B cell (primary cell): ENCODE data around the gene CILP2. TPM values are rescaled to one million over a fixed set of nuclear protein-coding genes. Genes with fewer than 3 reads are reported as not detected.

Experiments used
- ATAC-seq: fragments of 200-7000 bp; cut with Tn5 transposase; one replicate; pipeline ENCODE4 v1.10.0; 2021; ENCODE audit warnings: low read depth, mild to moderate bottlenecking, moderate number of reproducible peaks, moderate library complexity
- CTCF ChIA-PET: fragments of 350-600 bp; sonication (Branson Sonifier 250); formaldehyde crosslinking; loops from one replicate; lab custom pipeline; 2021; ENCODE audit warnings: antibody characterized with exemption, inconsistent platforms; lab: Charles Lee
- POLR2A ChIA-PET: fragments of 350-600 bp; sonication (Branson Sonifier 250); formaldehyde crosslinking; loops from one replicate; lab custom pipeline; 2021; ENCODE audit warnings: antibody characterized with exemption; lab: Charles Lee
- DNase-seq: peaks from one replicate; pipeline ENCODE4 v3.0.0; 2013
- H2AFZ ChIP-seq: 2 replicates; pipeline ENCODE4 v1.6.1; 2012; ENCODE audit warnings: mild to moderate bottlenecking, low read depth, low read length; ENCODE audit not compliant: insufficient read depth, poor library complexity, severe bottlenecking
- H3K27ac ChIP-seq, 2 donors: 1 replicate in 1 of 2; 2 replicates in 1 of 2; pipeline ENCODE4 v1.5.1; 2012 to 2013; ENCODE audit warnings: low read length in 2 of 2, mild to moderate bottlenecking in 2 of 2, moderate library complexity in 1 of 2
- H3K27me3 ChIP-seq, 4 experiments: fragments of 200-600 bp in 1 of 4; sonication (generic) in 1 of 4; replicated peaks in 1 of 4; 1 replicate in 2 of 4; 2 replicates in 2 of 4; pipeline versions ENCODE4 v1.6.1 to v1.7.0; 2013 to 2016; ENCODE audit warnings: low read length in 3 of 4, mild to moderate bottlenecking in 2 of 4, mixed read lengths in 1 of 4, moderate library complexity in 1 of 4; ENCODE audit not compliant: insufficient read depth in 4 of 4, control insufficient read depth in 3 of 4; ENCODE audit errors: control extremely low read depth in 1 of 4
- H3K36me3 ChIP-seq, 2 experiments: replicated peaks in 1 of 2; 1 replicate in 1 of 2; 2 replicates in 1 of 2; pipeline versions ENCODE4 v1.6.1 to v1.7.1; 2013; ENCODE audit warnings: low read length in 1 of 2; ENCODE audit not compliant: insufficient read depth in 2 of 2, control insufficient read depth in 1 of 2; ENCODE audit errors: control extremely low read depth in 1 of 2, extremely low read depth in 1 of 2
- H3K4me1 ChIP-seq, 2 donors: fragments of 200-600 bp in 1 of 2; sonication (generic) in 1 of 2; 1 replicate in 1 of 2; 2 replicates in 1 of 2; pipeline versions ENCODE4 v1.5.1 to v1.6.1; 2013 to 2017; ENCODE audit warnings: low read length in 2 of 2; ENCODE audit not compliant: control insufficient read depth in 2 of 2, insufficient read depth in 2 of 2
- H3K4me2 ChIP-seq: replicated peaks from 2 replicates; pipeline ENCODE3; 2012; ENCODE audit warnings: mild to moderate bottlenecking, low read depth, low read length; ENCODE audit not compliant: poor library complexity, severe bottlenecking
- H3K4me3 ChIP-seq, 5 experiments: fragments of 200-600 bp in 1 of 5; sonication (generic) in 1 of 5; 1 replicate in 3 of 5; 2 replicates in 2 of 5; pipeline versions ENCODE4 v1.5.1 to v1.7.0; 2011 to 2016; ENCODE audit warnings: low read length in 4 of 5, mild to moderate bottlenecking in 4 of 5, low read depth in 2 of 5, control low read depth in 1 of 5, moderate library complexity in 1 of 5; ENCODE audit not compliant: insufficient read depth in 1 of 5; ENCODE audit errors: control extremely low read depth in 1 of 5, extremely low read depth in 1 of 5
- H3K79me2 ChIP-seq: fragments of 200-600 bp; sonication (generic); one replicate; pipeline ENCODE4 v1.6.0; 2016; ENCODE audit warnings: low read length; ENCODE audit not compliant: control insufficient read depth, insufficient read depth
- H3K9ac ChIP-seq: fragments of 200-600 bp; sonication (generic); 2 replicates; pipeline ENCODE4 v1.6.1; 2017; ENCODE audit warnings: mild to moderate bottlenecking, low read length, moderate library complexity
- H3K9me3 ChIP-seq, 3 donors: one replicate each; pipeline versions ENCODE4 v1.6.1 to v1.7.1; 2013; ENCODE audit warnings: low read length in 2 of 3; ENCODE audit not compliant: control insufficient read depth in 2 of 3, insufficient read depth in 1 of 3; ENCODE audit errors: control extremely low read depth in 1 of 3
- H4K20me1 ChIP-seq: 2 replicates; pipeline ENCODE4 v1.6.0; 2012; ENCODE audit warnings: mild to moderate bottlenecking, low read length; ENCODE audit not compliant: insufficient read depth, control insufficient read depth, poor library complexity, severe bottlenecking
- H3K27ac Mint-ChIP-seq: one replicate; pipeline ENCODE4 v1.8.0; 2021; ENCODE audit warnings: mixed read lengths
- H3K27me3 Mint-ChIP-seq: one replicate; pipeline ENCODE4 v1.8.0; 2021; ENCODE audit warnings: mixed read lengths
- H3K4me1 Mint-ChIP-seq: one replicate; pipeline ENCODE4 v1.8.0; 2021; ENCODE audit warnings: mixed read lengths
- H3K4me3 Mint-ChIP-seq: one replicate; pipeline ENCODE4 v1.8.0; 2021; ENCODE audit warnings: mixed read lengths
- H3K9me3 Mint-ChIP-seq: one replicate; pipeline ENCODE4 v1.8.0; 2022; ENCODE audit warnings: mixed read lengths; ENCODE audit not compliant: insufficient read depth
- EZH2 ChIP-seq: IDR thresholded peaks from 2 replicates; pipeline ENCODE4 v1.6.1; 2012; ENCODE audit warnings: borderline replicate concordance, low read depth, mild to moderate bottlenecking, moderate library complexity, low read length; ENCODE audit not compliant: insufficient read depth, poor library complexity, severe bottlenecking
- WGBS: methylation state at CpG from one replicate; pipeline ENCODE4 v1.1.5; 2013; ENCODE audit warnings: missing lambda C conversion rate; ENCODE audit not compliant: insufficient coverage; 5-methylcytosine and 5-hydroxymethylcytosine counted together
- intact Hi-C: fragments of 100-400 bp; cut with micrococcal nuclease; formaldehyde crosslinking; loops from one replicate; pipeline ENCODE4 v1.10.0; 2022
- polyA plus RNA-seq: library from polyadenylated mRNA; depleted of rRNA; stranded (reverse); fragments of >200 nt; gene quantifications from 2 replicates; pipeline ENCODE4 v1.2.3, GENCODE V29; 2012
- total RNA-seq, 2 donors: library from RNA; stranded (reverse); fragments of 120-200 nt in 1 of 2; gene quantifications; 1 replicate in 1 of 2; 2 replicates in 1 of 2; pipeline versions ENCODE4 v1.2.3 to v1.2.4, GENCODE V29; 2013 to 2022
- TF ChIP-seq, protein P1 (sequence below): fragments of 200-600 bp; IDR thresholded peaks from one replicate; pipeline ENCODE4 v1.8.0; 2022; ENCODE audit warnings: antibody characterized with exemption, mild to moderate bottlenecking

The CILP2 gene
- total and polyA plus RNA-seq, 2 donors (not counting 1 experiment from before 2014, with no cell fraction given), result 0.04 to 0.12 TPM

DNA sequence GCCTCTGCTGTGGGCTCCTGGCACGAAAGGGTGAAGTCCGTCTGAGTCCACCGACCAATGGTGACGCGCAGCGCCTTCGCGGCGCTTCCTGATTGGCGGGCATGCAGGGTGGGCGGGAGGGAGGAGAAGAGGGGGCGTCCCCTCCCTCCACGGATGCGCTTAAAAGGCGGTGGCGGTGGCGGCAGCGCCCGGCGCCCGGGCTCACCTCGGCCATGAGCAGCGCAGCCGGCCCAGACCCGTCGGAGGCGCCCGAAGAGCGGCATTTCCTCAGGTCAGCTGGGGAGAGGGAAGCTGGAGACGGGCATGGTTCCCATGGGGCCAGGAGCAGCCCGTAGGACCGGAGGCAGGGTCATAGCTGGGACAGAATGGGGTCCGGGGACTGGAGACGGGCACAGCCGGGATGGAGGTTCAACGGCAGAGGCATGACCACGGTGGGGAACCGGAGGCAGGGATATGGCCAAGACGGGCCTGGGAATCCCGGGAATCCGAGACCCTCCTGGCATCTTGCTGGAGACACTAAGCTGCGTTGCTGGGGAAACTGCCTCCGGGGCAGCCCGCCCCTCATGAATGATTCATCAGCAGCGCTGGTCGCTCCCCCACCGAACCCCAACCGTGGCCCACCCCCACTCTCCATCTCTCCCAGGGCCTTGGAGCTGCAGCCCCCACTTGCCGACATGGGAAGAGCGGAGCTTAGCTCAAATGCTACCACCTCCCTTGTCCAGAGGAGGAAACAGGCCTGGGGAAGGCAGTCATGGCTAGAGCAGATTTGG, 9.2 kb upstream of the CILP2 start, which contains the start of gene YJEFN3:
Gene YJEFN3 (plus strand): TSS at position 191 of the 770 bp plus-strand sequence. CDS start 22 bp downstream, at position 213.
- Histone ChIP-seq H3K4me1 (peaks cover 15 to 41% of the 10 kb centered on the region in 2 donors), H2AFZ (no peak within 1 kb of the TSS), H3K36me3 (peaks cover 0 to 29% of the 10 kb centered on the region in 2 experiments), H3K4me2 (no peak within 1 kb of the TSS), H4K20me1 (peaks cover 34% of the 10 kb centered on the region), H3K79me2 (peaks cover 31% of the 10 kb centered on the region), H3K4me3 (no peak within 1 kb of the TSS), H3K27me3 (no peaks in the 10 kb centered on the region), H3K9me3 (peaks cover 0 to 3% (median 0%) of the 10 kb centered on the region in 3 donors), H3K9ac (no peak within 1 kb of the TSS), H3K27ac (no peak within 1 kb of the TSS)
- POLR2A ChIA-PET, result interaction anchor here (1.1 kb wide), 2 partner anchors 100 to 115 kb away, joined by 3 to 13 read pairs; partner anchors contain the start of gene GMIP
- peaks cover 23% of the 10 kb centered on the region for H3K4me1 Mint-ChIP-seq
- H3K27me3 Mint-ChIP-seq, result no peaks in the 10 kb centered on the region
- DNase-seq (no peak), ATAC-seq (no peak)
- no peaks in the 10 kb centered on the region for H3K9me3 Mint-ChIP-seq
- peak within 1 kb of the TSS; percentile 59 for H3K27ac Mint-ChIP-seq
- WGBS, result 95% methylated on average over 40 of the region's 50 CpGs
- intact Hi-C loops, result no loop called here
- H3K4me3 Mint-ChIP-seq, result no peak within 1 kb of the TSS
- TF ChIP-seq, protein P1, sequence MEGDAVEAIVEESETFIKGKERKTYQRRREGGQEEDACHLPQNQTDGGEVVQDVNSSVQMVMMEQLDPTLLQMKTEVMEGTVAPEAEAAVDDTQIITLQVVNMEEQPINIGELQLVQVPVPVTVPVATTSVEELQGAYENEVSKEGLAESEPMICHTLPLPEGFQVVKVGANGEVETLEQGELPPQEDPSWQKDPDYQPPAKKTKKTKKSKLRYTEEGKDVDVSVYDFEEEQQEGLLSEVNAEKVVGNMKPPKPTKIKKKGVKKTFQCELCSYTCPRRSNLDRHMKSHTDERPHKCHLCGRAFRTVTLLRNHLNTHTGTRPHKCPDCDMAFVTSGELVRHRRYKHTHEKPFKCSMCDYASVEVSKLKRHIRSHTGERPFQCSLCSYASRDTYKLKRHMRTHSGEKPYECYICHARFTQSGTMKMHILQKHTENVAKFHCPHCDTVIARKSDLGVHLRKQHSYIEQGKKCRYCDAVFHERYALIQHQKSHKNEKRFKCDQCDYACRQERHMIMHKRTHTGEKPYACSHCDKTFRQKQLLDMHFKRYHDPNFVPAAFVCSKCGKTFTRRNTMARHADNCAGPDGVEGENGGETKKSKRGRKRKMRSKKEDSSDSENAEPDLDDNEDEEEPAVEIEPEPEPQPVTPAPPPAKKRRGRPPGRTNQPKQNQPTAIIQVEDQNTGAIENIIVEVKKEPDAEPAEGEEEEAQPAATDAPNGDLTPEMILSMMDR, result no peak
- no peak for TF ChIP-seq EZH2
- CTCF ChIA-PET, result interaction anchor here (4.8 to 7.5 kb wide), 2 partner anchors 116 to 430 kb away, joined by 49 to 88 read pairs; partner anchors contain the start of gene GMIP
